NCI-H2029 treated with DMSO at 0.1 percent for 48 hours (cell line): Measurements from ENCODE around the gene FBH1.
"Not testable (repeated sequence)": the region's sequence is repeated elsewhere in the genome, so short reads cannot be mapped to it uniquely, and the experiment has no call there.

ENCODE experiments used
- DNase-seq: peaks from one replicate; lab custom pipeline; 2025; lab: John Stamatoyannopoulos, UW

Gene FBH1

DNA sequence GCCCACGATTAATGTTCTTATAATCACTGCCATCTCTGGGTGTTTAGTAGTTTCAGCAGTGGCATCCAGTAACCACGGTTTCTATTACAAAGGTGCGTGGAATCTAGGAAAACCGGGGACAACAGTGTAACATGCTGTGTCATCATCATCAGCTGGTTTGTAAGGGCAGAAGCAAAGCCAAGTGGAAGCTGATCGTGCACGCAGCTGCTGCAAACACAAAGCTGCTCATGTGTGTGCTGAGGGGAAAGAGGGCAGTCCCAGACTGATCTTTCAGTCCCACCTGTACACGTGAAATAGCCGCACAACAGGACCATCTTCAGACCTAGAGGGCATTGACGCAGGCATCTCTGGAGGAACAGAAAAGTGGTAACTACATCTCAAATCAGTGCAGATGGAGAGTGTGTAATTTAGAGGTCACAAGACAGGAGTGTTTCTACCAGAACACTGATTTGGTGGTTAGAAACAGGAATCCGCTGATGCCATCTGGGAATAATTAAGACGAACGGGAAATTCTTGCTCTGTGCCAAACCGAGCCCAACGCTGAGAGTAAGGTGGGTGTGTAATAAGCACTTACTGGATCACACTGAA lies 13.8 kb upstream of the FBH1 start:
- DNase-seq = no peak

DNA sequence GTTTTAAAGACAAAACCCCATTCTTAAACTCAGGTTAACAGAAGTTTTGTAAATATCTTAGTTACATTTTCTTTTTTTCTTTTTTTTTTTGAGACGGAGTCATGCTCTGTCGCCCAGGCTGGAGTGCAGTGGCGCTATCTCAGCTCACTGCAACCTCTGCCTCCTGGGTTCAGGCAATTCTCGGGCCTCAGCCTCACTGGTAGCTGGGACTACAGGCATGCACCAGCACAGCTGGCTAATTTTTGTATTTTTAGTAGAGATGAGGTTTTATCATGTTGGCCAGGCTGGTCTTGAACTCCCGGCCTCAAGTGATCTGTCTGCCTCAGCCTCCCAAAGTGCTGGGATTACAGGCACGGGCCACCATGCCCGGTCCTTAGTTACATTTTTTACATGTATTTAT lies 13.0 kb upstream of the FBH1 start:
- not testable (repeated sequence) for DNase-seq

DNA sequence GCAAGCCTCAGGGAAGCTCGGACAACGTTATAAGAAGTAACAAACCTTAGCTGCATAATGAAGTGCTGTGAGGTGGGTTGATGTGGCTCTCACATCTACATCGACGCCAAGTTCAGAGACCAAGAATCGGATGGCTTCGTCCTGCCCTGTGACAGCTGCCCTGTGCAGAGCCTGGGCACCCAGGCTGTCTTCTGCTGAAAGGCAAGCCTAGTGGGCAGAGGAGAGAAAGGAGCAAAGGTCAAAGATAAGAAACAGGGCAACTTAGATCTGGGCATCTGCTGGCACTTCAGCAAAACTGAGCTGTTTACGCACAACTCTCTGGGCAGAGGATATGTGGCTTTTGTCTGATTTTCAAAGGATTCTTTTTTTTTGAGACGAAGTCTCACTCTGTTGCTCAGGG lies 7.1 kb upstream of the FBH1 start:
- DNase-seq = no peak

DNA sequence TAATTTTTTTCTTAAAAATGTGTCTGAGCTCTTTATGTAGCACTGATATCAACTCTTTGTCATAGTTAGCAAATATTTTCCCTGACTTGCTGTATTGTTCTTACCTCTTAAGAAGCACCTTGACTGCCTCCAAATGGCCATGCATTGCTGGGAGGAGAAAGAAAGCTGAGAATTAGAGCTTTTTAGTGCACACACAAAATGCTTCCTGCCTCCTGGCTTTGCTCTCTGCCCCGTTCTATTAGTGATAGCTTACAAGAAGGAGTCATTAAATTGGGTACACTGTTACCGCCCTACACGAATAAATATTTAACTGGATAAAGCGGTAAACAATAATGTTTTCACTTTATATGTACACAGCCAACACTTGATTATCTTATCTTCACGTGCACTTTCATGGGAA lies 4.4 kb upstream of the FBH1 start:
- no peak for DNase-seq

DNA sequence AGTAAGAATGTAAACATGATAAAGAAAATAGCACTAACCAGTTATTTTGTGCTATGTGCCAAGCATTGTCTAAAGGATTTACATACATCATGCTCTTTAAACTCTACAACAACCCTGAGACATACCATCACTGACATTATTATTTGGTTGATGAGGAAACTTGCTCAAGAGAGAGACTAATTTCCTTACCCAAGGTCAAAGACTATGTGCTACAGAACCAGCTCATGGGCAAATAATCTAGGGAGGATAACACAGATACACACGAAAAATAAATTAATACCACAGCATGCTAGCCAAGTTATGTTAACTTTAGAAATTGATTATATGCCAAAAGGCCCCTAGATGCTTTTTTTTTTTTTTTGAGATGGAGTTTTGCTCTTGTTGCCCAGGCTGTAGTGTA lies 3.0 kb upstream of the FBH1 start:
- no peak for DNase-seq

DNA sequence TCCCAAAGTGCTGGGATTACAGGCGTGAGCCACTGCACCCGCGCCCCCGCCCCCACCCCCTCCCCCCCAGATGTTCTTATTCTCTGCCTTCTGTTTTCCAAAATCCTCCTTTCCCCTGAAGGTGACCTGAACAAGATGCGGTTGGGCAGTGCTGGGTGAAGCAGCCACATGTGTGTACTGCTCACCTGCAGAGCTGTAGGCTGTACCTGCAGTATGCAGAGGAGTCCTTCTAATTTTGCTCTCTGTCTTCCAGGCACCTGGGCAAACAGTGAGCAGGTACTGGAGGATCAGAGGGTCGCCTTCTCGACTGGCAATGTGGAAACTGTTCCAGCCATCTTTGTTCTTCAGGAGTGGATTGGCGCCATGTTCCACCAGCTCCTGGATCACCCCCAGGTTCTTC lies 2.4 kb upstream of the FBH1 start:
- no peak for DNase-seq

DNA sequence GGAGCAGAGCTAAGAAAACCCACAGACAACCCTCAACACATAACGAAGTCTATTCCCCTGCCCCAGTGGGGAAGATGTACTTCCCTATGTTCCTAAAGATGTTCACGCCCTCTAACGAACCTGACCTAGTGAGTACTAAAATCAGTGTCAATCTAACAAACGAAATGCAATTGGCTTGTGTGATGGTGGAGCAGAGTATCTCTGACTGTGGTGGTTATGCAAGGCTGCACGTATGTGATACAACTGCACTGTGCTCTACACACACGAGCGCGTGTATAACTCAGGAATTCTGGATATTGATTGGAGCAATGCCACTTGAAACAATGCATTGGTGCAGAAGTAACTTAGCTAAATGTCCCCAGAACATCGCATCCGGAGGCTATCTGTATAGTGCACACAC lies 1.7 kb upstream of the FBH1 start:
- no peak for DNase-seq

DNA sequence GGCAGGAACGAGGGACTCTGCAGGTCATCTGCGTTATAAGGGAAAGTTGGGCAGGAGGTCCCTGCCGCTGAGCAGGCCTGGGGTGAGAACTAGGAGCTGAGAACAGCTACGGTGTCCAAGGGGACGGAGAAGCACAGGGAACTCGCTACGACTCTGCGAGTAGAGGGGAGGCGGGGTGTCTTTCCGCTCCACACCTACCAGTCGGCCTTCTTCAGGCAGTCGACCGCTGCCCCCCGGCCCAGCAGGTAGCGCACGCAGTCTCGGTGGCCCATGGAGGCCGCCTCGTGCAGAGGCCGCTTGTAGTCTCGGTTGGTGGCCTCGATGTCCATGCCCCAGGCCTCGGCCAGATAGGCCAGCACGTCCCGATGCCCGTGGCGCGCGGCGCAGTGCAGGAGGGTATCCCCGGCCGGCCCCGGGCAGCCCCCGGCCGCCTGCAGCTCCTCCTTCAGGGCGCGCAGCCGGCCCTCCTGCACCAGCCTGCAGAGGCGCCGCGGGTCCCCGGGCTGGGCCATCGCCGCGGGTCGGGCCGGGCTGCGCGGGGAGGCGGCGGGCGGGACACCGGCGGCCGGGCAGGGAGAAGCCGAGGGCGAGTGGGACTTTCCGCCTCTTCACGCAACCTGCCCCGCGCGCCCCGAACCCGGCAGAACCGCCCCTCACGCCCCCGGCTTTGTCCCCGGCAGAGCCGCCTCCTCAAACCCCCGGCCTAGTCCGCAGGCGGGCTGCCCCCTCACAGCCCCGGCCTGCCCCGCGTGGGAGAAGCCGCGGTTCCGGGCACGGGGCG lies 1.0 kb upstream of the FBH1 start:
- no peak for DNase-seq

DNA sequence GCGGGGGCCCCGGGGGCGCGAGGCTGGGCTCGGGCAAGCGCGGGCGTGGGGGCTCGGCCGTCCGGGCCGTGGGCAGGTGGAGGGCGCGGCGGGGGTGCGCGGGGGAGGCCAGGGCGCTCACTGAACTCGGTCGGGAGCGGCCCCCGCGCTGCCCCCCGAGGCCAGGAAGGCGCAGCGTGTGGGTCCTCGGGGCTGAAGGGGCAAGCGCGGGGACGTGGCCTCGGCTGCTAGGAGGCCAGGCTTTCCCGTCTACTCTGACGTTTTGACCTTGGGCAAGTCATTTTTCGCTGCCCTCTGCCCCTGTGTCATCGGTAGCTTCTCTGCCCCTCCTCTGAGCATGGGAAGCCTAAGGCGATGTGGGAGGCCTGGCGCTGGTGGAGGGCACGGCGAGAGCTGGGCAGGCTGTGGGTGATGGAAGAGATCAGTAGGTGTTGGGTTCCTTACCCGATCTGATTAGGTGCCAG lies 441 bp downstream of the FBH1 start:
- DNase-seq = no peak

DNA sequence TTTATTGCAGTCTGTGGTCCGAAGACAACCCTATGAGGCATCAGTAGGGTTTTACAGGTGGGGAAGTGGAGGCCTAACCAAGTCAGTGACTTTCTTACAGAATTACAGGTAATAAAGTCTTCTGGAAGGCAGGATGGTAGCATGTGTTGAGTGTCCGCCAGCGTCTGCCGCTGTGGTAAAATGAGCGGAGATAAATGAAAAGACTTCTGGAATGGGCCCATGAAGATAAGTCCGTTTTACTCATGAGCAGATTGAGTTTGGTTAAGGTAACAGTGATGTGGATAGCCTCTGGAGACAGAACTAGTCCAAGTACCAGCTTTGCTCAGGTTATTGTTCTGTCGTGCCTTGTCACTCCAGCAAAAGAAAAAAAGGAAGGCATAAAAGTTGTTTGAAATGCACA lies 966 bp downstream of the FBH1 start:
- no peak for DNase-seq

DNA sequence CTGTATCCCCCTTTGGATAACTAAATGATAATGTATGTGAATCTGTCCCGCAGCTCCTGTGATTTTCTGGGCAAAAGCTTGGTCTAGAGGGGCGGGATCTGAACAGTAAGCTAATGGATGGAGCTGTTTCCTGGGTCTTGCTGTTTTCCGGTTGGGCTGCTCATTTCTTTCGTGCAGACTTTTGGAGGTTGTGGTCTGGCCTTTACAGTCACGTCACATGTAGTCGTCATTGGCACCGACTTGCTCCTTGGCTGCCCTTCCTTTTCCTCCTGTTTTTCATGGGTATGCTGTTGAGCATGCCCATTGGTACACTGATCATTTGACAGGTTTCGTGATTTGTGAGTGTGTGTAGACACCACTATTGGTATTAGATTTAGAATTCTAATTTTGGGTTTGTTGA lies 2.0 kb downstream of the FBH1 start:
- no peak for DNase-seq

DNA sequence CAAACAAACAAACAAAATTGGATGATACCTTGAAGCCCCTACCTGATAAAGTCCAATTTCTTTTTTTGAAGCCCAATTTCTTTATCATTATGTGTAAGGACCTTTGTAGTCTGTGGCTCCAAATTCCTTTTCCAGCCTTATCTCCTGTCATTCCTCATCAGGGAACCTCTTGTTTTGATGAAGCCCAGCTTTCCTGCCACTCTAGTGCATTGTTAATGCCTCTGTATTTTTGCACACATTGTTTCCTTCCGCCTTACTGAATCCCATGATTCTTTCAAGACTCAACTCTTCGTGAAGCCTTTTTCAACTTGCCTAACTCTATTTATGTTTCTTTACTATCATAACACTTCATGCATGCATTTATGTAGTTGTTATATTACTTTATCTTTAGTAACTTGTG lies 3.3 kb downstream of the FBH1 start:
- no peak for DNase-seq

DNA sequence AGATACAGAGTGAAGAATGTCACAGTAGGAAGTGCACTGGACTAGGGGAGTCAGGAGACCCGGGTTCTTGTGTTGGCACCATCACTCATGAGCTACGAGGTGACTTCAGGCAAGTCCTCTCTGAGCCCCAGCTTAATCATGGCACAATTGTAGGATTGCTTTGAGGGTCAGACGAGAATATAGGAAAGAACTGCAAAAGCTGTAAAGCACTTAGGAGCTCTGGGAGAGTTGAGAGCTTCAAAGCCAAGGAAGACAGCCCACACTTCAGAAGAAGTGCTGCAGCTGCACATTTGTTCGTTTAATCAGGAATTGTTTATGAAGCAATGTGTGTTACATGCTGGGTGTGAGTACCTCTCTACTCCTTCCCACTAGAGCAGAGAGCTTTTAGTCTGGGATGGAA lies 4.4 kb downstream of the FBH1 start:
- DNase-seq = no peak

DNA sequence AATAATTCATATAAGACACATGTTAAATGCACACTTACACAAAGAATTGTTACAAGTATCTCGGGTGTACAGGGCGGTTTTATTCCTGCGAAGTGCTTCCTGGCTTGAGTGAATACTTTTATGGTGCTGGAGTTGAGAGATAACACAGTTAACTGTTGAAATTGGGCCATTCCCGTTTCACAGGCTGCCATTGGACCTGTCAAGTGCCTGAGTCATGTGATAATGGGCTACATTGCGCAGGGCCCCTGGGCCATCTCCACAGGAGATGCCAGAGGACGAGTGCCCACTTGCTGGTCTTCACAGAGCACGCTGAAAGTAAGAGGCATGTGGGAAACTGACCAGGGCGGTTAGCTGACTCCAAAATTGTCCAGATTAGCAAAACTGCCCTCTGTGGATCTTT lies 4.8 kb downstream of the FBH1 start:
- DNase-seq = no peak

DNA sequence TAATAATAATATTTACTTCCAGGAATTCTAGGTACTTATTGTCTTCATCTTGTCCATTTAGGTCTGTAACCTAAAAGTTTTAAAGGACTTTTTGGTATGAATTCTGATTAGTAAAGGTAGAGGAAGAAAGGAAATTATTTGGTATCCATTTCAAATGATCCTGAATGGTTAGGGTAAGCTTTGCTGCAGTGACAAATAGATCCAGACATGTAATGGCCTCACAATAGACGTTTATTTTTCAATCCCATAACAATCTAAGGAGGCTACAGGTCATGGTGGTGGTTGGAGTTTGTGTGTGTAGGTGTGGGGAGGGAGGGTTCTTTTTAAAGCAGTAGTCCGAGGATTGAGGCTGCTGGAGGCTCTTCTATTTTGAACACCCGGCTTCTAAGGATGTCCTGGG lies 5.3 kb downstream of the FBH1 start:
- no peak for DNase-seq

DNA sequence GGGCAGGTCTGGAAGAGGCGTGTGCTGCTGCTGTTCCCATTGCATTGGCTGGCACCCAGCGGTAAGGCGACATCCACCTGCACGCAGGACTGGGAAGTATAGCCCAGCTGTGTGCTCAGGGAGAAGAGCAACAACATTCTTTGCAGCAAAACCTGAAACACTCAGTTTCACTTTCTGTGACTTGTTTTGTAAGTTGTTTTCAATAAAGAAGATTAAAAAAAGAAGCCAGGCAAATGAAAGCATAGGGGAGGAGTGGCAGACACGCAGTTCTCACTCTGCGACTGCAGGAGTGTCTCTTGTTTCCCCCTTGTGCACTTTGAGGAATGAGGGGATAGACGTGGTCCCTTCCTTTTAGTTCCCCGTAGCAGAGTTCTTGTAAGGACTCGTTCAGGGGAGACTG lies 5.8 kb downstream of the FBH1 start:
- no peak for DNase-seq

DNA sequence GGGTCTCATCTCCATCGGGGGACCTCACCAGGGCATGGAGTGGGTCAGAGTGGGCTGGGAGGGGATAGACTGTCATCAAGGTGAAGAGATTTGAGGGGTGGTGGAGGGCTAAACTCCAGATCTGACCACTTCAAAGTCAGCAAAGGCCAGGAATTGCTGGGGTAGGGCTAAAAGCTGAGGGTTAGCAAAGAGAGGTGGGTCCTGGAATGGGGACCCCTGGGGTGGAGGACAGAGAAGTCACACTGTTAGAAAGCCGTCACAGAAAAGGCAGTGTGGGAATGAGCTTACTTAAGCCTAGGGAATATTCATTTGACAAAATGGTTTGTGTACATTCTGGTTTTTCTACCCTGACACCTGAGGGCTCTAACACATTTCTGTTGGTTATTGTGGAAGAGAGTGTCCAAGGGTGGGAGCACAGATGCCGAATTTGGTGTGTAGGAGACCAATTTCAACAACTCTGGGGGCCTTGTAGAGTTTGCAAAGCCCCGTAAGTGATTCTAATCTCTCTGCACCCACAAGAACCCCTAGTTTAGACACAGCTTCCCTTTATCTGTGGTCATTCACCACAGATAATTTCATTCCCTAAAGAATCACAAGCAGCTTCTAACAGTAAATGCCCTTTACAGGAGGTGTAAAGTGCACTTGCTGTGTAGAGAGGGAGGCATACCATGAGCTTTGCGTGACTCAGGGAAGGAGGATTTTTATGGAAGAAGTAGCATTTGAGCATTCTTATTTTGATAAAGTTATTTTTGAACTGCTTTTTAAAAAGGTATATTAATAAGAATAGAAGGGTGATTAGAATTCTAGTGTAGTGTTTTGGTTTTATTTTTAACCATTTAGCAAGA lies 6.4 kb downstream of the FBH1 start:
- DNase-seq = no peak

DNA sequence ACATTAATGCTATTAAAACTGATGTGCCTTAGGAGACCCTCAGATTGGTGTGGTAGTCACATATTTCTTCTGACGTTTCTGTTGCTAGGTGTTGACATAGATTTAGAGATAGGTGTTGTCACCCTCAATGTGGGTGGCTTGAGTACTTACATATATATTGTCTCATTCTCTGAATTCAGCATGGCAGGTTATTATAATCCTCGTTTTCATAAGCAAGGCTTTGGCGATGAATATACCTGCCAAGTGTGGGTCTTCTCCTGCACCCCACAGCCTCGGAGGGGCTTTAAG lies 7.0 kb downstream of the FBH1 start:
- DNase-seq = no peak

DNA sequence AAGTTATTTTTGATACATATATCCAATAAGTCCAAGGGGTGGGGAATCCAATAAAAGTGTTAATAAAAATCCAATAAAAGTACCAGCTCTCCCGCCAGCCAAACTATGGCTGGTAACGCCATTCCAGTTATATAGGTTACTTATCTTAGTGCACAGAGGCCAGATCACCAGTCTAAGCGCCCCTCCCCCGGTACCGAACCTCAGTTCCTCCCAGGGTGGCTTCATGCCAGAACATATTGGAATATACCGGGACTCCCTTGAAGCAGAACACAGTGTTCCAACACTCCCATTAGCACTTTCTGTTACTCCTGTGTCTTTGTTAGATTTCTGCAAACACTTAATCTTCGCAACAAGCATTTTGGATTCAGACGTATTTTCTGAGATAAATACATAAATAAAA lies 7.5 kb downstream of the FBH1 start:
- DNase-seq = no peak

DNA sequence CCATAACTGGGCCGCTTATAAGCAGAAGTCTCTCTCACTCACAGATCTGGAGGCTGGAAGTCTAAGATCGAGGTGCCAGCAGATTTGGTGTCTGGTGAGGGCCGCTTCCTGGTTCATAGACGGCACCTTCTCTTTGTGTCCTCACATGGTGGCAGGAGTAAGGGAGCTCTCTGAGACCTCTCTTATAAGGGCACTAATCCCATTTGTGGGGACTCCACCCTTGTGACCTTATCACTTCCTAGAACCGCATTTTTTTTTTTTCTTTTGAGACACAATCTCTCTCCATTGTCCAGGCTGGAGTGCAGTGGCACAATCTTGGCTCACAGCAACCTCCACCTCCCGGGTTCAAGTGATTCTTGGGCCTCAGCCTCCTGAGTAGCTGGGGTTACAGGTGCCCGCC lies 8.1 kb downstream of the FBH1 start:
- DNase-seq = no peak

DNA sequence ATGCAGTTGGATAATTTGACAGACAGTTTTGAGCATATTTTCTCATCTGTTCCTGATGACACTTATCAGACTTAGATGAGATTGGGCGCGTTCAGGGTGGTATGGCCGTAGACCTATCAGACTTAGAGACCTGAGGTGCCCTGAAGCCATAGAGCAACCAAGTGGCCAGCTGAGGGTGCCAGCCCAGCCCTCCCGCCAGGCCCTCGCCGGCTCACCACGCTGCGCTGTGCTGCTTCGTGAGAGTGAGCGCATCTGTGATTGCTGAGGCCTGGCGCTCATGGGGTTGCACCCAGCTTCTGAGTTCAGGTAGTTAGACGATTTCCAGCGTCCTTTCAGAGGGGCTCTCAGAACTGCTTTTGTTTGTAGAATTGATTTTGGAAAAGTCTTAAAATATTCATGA lies 10.2 kb downstream of the FBH1 start:
- DNase-seq = no peak

DNA sequence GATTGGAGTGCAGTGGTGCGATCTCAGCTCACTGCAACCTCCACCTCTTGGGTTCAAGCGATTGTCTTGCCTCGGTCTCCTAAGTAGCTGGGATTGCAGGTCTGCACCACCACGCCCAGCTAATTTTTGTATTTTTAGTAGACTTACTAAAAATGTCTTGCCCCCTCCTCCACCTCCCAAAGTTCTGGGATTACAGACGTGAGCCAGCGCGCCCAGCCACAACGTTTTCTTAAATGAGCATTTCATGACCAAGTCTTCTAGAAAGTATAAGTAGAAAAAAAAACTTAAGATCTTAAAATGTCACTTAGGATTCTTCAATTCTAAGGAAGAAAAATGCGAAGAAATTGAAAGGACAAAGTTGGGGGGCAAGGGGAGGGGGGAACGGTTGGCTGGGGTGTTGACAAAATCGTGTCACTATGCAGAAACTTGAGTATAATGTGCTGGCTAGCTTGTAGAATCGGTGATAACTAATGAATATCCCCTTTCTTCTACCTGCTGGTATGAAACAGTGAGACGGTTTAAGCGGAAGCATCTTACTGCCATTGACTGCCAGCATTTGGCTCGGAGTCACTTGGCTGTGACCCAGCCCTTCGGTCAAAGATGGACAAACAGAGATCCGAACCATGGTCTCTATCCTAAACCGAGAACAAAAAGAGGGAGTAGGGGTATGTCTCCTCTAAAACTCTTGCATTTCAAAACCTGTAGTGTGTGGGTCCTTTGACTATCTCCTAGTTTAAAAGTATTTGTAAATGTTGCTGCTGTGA lies 12.7 kb downstream of the FBH1 start:
- DNase-seq = no peak

DNA sequence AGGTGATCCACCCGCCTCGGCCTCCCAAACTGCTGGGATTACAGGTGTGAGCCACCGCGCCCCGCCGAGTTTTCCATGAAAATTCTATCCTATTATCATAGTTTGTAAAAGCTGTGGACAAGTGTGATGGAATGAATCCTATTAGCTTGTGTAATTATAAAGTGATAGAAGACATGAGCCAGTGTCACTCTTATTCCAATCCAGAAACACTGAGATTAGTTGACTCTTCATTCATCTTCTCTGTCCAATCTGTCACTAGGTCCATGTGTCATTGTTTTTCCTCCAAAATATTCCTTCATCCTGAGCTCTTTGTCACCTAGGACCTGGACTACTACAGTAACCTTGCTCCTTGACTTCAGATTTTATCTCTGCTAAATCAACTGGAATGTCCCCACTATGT lies 13.5 kb downstream of the FBH1 start:
- no peak for DNase-seq
